CD4-positive, alpha-beta T cell treated with Interleukin-4 for 4 hours (primary cell): ENCODE results near the gene TRAF3.

Experiments used
- DNase-seq: peaks from one replicate; pipeline ENCODE4 v3.0.0-alpha.2; 2020

The TRAF3 gene

GRCh38 chr14:102776761-102777710 is at the start of gene TRAF3:
TSS of gene TRAF3 (plus strand) at chr14:102777449. CDS start at chr14:102870202, 92,753 bp downstream.
- DNase-seq = peak; percentile 88

GRCh38 chr14:102728501-102728900 is 48.7 kb upstream of the TRAF3 start:
- no peak for DNase-seq

- DNase-seq = no peak
Measured at GRCh38 chr14:102729268-102729667, 48.0 kb upstream of the TRAF3 start.

GRCh38 chr14:102729825-102730224 is 47.4 kb upstream of the TRAF3 start:
- no peak for DNase-seq

- no peak for DNase-seq
Measured at GRCh38 chr14:102731101-102731870, 46.0 kb upstream of the TRAF3 start.

- no peak for DNase-seq
Measured at GRCh38 chr14:102731871-102732800, 45.1 kb upstream of the TRAF3 start.

GRCh38 chr14:102732924-102733323 is 44.3 kb upstream of the TRAF3 start:
- no peak for DNase-seq

GRCh38 chr14:102733326-102733725 is 43.9 kb upstream of the TRAF3 start:
- DNase-seq = no peak

- no peak for DNase-seq
Measured at GRCh38 chr14:102734436-102734835, 42.8 kb upstream of the TRAF3 start.

- DNase-seq = no peak
Measured at GRCh38 chr14:102736956-102737355, 40.3 kb upstream of the TRAF3 start.

- DNase-seq = no peak
Measured at GRCh38 chr14:102737402-102738372, 39.6 kb upstream of the TRAF3 start.

- DNase-seq = no peak
Measured at GRCh38 chr14:102738373-102739189, 38.7 kb upstream of the TRAF3 start.

GRCh38 chr14:102739190-102739469 is 38.1 kb upstream of the TRAF3 start:
- no peak for DNase-seq

- DNase-seq = no peak
Measured at GRCh38 chr14:102746634-102747438, 30.4 kb upstream of the TRAF3 start.

GRCh38 chr14:102748806-102749205 is 28.4 kb upstream of the TRAF3 start:
- no peak for DNase-seq

GRCh38 chr14:102749393-102750305 is 27.6 kb upstream of the TRAF3 start:
- DNase-seq = no peak

GRCh38 chr14:102750376-102750775 is 26.9 kb upstream of the TRAF3 start:
- DNase-seq = no peak

GRCh38 chr14:102751088-102751487 is 26.2 kb upstream of the TRAF3 start:
- DNase-seq = no peak
